NCI-H1694 (cell line): ENCODE measurements around the gene BAMBI.
"Not testable (repeated sequence)": the region's sequence is repeated elsewhere in the genome, so short reads cannot be mapped to it uniquely, and the experiment has no call there.

Source experiments
- DNase-seq: peaks from one replicate; lab custom pipeline; 2025; lab: John Stamatoyannopoulos, UW

The BAMBI gene, protein sequence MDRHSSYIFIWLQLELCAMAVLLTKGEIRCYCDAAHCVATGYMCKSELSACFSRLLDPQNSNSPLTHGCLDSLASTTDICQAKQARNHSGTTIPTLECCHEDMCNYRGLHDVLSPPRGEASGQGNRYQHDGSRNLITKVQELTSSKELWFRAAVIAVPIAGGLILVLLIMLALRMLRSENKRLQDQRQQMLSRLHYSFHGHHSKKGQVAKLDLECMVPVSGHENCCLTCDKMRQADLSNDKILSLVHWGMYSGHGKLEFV

DNA sequence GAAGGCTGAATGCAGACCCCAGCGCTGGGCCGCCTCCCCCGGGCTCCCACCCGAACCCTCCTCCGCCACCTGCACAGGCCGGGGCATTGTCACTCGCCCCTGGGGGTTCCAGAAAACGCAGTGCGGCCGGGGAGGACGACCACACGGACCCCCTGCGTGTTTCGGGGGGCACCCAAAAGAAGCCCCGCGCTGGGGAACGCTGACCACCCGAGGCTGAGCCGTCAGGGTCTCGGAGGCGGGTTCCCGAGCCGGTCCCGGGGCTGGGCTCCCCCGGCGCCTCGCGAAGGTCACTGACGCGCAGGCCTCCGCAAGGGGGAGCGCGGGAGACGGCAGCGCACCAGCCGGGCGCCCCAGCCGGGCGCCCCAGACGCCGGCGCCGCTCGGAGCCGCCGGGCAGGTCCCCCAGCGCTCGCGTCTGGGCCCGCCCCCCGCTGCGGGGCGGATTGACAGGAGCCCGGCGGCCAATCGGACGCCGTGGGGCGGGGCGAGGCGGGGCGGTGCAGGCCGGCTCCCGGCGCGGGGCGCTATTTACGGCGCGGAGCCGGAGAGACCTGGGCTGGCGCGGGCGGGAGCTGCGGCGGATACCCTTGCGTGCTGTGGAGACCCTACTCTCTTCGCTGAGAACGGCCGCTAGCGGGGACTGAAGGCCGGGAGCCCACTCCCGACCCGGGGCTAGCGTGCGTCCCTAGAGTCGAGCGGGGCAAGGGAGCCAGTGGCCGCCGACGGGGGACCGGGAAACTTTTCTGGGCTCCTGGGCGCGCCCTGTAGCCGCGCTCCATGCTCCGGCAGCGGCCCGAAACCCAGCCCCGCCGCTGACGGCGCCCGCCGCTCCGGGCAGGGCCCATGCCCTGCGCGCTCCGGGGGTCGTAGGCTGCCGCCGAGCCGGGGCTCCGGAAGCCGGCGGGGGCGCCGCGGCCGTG, at the start of gene BAMBI:
Gene BAMBI, plus strand, starts transcription at position 554 of the 920 bp plus-strand sequence. CDS start 377 bp downstream, outside the sequence.
- DNase-seq, result peak; percentile 10

- peak; percentile 34 for DNase-seq
These were observed 49.0 kb upstream of the BAMBI start for GRCh38 chr10:28628184-28628893.

- DNase-seq, result no peak
These were observed 45.3 kb upstream of the BAMBI start for GRCh38 chr10:28631896-28632583.

DNA sequence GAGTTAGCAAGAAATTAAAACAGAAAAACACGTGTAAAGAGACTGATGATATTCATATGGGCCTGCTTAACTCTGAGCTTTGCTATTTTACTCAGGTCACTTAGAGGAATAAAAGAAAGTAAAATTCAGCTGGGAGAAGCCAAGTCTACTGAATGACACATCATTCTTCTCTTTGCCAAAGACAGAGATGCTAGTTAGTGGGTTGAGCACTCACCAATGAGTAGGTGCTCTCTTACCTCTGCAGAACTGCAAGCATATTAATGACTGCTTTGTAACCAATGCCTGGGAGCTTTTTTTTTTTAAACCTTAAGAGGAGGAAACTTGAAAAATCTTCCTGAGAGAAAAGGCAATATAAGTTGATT, 44.8 kb upstream of the BAMBI start:
- no peak for DNase-seq

GRCh38 chr10:28633750-28634149, 43.6 kb upstream of the BAMBI start:
- no peak for DNase-seq

- DNase-seq, result no peak
These were observed 40.0 kb upstream of the BAMBI start for GRCh38 chr10:28637346-28637745.

DNA sequence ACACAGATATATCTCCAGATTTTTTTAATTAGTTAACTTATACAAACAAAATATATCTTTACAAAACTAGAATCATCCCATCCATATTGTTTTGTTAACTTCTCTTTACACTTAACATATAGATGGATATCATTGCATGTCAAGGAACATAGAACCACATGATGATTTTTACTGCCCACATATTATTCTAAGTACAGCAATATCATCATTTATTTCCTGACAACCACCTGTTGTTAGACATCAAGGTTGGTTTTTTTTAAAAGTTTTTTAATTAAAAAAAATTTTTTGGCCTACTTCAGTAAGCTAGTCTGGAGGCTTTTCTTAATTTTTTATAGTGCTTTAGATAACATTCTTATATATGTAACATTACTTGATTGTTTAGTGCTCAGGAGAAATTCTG, 38.9 kb upstream of the BAMBI start:
- DNase-seq, result no peak

DNA sequence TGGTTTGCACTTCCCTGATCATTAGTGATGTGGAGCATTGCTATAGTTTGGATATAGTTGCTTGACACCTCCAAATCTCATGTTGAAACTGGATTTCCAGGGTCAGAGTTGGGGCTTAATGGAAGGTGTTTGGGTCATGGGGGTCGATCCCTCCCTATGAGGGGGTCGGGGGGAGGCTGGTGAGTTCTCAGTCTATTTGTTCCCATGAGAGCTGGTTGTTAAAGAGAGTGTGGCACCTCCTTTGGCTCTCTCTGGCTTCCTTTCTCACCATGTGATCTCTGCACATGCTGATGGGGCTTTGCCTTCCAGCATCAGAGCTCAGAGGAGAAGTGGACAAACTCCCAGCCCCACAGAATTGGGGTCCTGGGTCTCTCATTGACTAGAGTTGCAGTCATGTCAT, 36.8 kb upstream of the BAMBI start:
- DNase-seq, result no peak

DNA sequence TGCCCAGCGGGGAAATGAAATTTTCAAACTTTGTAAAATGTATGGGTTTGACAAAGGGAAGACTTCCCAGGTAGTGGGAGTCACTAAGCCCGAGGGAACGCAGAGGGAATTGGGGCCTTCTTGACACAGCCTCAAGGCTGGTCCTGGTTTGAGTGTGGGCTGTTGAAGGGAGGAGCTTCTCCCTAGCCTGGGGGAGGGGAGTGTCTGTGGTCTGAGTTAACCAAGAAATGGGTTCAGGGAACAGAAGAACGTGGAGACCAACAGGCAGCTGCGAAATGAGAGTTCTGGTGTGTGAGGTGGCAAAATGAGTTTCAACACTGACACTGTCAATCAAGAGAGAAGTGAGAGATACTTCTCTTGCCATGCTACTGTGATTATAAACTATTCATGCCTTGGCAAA, 32.7 kb upstream of the BAMBI start:
- DNase-seq, result no peak

DNA sequence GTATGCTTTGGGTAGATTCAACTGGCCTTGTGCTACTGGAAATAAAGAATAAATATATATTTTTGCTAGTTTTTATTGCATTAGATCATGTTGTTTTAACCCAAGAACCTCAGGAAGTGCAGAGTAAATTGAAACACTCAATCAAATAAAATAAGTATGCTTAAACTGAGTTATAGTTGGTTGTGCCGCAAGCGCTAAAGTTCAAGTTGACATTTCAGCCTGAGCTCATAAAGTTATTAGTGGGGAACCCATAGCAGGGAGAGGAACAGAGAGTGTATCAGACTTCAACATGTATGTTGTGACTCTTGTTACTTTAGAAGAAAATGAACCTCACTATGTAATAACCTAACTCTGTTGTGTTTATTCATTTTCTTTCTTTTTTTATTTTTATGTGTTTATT, 25.2 kb upstream of the BAMBI start:
- DNase-seq, result no peak

DNA sequence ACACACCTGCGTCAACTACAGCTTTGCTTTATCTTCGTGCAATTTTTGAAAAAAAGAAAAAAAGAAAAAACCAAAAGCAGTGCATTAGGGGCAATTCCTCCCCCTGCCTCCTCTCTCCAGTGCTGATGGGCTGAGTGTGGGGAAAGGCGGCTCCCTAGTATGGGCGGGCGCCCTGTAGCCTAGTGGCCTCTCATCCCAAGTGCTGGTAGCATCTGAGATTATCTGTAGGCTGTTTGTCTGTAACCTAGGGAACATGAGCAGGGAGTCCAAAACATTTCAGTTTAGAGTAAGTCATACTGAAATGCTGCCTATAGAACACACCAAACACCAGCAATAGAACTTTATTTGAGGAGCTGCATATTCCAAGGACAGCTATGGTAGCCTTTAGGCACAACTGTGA, 24.6 kb upstream of the BAMBI start:
- DNase-seq, result no peak

- DNase-seq, result not testable (repeated sequence)
These were observed 18.5 kb upstream of the BAMBI start for GRCh38 chr10:28658824-28659223.

GRCh38 chr10:28661035-28661434, 16.3 kb upstream of the BAMBI start:
- DNase-seq, result no peak

DNA sequence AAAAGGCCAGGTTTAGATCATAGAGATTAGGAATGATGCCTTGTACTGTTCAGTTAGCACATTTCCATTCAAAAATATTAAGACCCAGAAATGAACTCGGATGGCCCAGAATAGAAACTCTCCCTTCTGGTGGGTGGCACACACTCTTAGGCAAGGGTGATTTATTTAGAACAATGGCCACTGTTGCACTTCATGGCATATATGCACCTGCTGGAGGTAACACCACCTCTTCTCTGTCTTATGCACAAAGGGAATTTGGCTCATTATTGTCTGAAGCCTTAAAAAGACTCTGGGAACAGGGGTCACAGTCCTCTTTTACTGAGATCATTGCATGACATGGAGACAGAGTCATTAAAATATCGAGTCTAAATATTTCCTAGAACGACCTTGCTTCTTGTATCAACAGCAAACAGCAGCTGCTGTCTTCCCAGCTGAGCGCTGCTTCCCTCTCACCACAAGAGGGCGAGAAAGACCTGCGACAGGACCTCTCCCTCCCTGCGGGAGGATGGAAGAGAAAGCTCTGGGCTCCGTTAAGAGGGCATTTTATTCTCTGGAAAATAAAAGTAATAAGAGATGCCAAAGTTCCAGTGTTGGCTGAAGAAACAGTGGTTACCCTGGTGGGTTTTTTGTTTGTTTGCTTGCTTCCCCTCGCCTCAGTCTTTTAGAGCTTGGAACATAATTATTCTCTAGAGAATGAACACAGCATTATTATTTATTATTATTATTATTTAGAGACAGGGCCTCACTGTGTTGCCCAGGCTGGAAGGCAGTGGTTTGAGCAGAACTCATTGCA, 13.5 kb upstream of the BAMBI start:
- peak; percentile 61 for DNase-seq

- no peak for DNase-seq
These were observed 13.0 kb upstream of the BAMBI start for GRCh38 chr10:28664369-28664740.

DNA sequence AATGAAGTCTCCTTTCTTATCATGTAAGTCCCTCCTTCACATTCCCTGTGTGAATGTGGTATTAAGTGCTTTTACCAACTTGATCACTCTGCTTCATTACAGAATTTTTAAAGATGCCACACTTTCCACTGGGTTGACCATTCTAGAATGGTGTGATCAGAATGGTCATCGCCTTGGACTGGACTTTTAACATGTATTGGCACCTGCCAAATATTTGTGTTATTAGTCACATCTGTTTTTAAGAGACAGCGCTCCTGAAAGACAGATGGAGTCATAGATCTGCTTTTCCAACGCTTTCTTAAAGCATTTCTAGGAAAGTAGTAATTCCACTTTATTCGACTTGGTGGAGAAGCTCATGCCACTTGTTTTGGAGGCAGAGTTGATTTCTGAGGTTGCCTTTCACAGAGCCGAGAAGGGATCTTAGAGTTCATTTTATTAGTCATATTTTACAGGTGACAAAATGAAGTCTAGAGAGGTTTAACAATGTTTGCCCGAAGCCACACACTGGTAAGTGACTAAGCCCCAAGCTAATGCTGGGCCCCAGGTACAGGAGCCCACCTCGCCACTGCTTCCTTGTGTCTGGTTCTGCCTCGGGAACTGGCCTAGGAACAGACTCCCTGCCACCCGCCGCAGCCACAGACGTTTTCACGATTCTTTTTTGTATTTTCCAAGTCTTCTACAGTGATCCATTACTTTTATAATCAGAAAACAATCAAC, 10.4 kb upstream of the BAMBI start:
- DNase-seq, result no peak

GRCh38 chr10:28668363-28669226, 8.7 kb upstream of the BAMBI start:
- no peak for DNase-seq

- no peak for DNase-seq
These were observed 7.8 kb upstream of the BAMBI start for GRCh38 chr10:28669227-28670173.

GRCh38 chr10:28674782-28675181, 2.5 kb upstream of the BAMBI start:
- DNase-seq, result no peak
